ENCODE data around the gene SLC39A9. TPM values are rescaled to one million over a fixed set of nuclear protein-coding genes. Genes with fewer than 3 reads are reported as not detected.

Gene SLC39A9
- total and polyA plus RNA-seq, 2 of the 4 experiments (the other 2 are of a cell fraction), result 41.4 to 168 TPM

DNA sequence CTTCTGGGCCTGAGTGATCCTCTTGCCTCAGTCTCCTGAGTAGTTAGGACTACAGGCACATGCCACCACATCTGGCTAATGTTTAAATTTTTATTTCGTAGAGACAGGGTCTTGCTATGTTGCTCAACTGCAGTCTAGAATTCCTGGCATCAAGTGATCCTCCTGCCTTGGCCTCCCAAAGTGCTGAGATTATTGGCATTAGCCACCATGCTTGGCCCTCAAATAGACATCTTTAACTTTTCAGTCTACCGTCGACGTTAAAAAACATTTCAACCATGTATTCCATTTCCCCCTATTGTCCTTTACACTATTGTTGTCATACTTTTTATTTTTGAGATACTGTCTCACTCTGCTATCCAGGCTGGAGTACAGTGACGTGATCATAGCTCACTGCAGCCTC lies 22.8 kb upstream of the SLC39A9 start:
- no peak for ATAC-seq (ENCODE audit: low read depth)
- Histone ChIP-seq H2BK15ac (ENCODE audit: low read depth, low read length) (no peak overlapping the region), H3K9me1 (ENCODE audit: insufficient read depth, low read length) (no peaks in the 10 kb centered on the region), H2BK20ac (ENCODE audit: low read depth, low read length) (no peak overlapping the region), H3K14ac (replicated peaks; ENCODE audit: low read depth, low read length) (no peak overlapping the region), H4K20me1 (ENCODE audit: insufficient read depth, low read length) (peaks cover 9% of the 10 kb centered on the region; the same call in 1 of the 2 replicates), H3K9ac (ENCODE audit: low read depth, low read length) (no peak overlapping the region), H3K4me2 (ENCODE audit: low read depth, low read length) (no peak overlapping the region), H2BK120ac (ENCODE audit: low read depth, low read length) (no peak overlapping the region), H3K27me3 (ENCODE audit: control insufficient read depth, insufficient read depth, low read length) (no peaks in the 10 kb centered on the region), H4K5ac (ENCODE audit: low read depth, low read length) (no peak overlapping the region), H3K56ac (ENCODE audit: extremely low read depth, insufficient read depth, low read length) (no peak overlapping the region), H4K91ac (ENCODE audit: insufficient read depth, low read depth, low read length) (no peak overlapping the region), H3K9me3 (ENCODE audit: control insufficient read depth, insufficient read depth, low read length) (no peaks in the 10 kb centered on the region), H3K36me3 (ENCODE audit: control insufficient read depth, insufficient read depth, low read length) (peaks cover 17% of the 10 kb centered on the region), H3K18ac (ENCODE audit: low read depth, low read length) (no peak overlapping the region), H3K4me3 (ENCODE audit: insufficient read depth, low read depth, low read length) (no peak overlapping the region), H4K8ac (ENCODE audit: low read depth in 2 of 2, low read length in 2 of 2) (no peak overlapping the region), H2AFZ (replicated peaks; ENCODE audit: low read length, poor library complexity) (no peak overlapping the region), H3K79me1 (ENCODE audit: low read depth in 1 of 2, low read length in 2 of 2) (peaks cover 14 to 17% of the 10 kb centered on the region in 2 experiments), H2AK5ac (ENCODE audit: low read depth, low read length) (no peak overlapping the region), H3K4ac (ENCODE audit: low read depth, low read length) (no peak overlapping the region), H2AK9ac (replicated peaks; ENCODE audit: low read depth, low read length, poor library complexity) (no peak overlapping the region), H2BK5ac (ENCODE audit: low read depth, low read length, poor library complexity, severe bottlenecking) (no peak overlapping the region), H3K27ac (ENCODE audit: insufficient read depth, low read length) (no peak overlapping the region), H3K4me1 (ENCODE audit: control insufficient read depth, insufficient read depth, low read length) (no peaks in the 10 kb centered on the region), H3K23ac (ENCODE audit: low read depth, low read length) (no peak overlapping the region)
- DNase-seq, result no peak
- intact Hi-C loops (cut with micrococcal nuclease), result no loop called here
- ChIA-PET CTCF (no interaction called here), POLR2A (ENCODE audit: unreplicated experiment) (no interaction called here)
- dilution Hi-C loops (cut with HindIII; ENCODE audit: low sequenced_read_pairs, unreplicated experiment), result no loop called here
- 100% methylated on average over 2 to 3 of the region's 5 CpGs for WGBS, 2 experiments (ENCODE audit: extremely low coverage in 2 of 2, insufficient read length in 1 of 2)
- BruUV-seq (replicated peaks), result no TSS peak
- TF ChIP-seq NFE2L2 (IDR thresholded peaks at IDR 0.05; ENCODE audit: low read depth, low read length) (no peak), CEBPB (IDR thresholded peaks at IDR 0.05; ENCODE audit: low read depth, low read length) (no peak), MAFK (IDR thresholded peaks at IDR 0.05; ENCODE audit: low read depth, low read length) (no peak)
- in situ Hi-C loops (cut with MboI; ENCODE audit: low sequenced_read_pairs), result no loop called here
